ENCODE measurements around the gene RTN1. TPM values are rescaled to one million over a fixed set of nuclear protein-coding genes. Genes with fewer than 3 reads are reported as not detected.

RTN1 gene
- total RNA-seq, 1 experiment from 2014 or later: 0.49 TPM

DNA sequence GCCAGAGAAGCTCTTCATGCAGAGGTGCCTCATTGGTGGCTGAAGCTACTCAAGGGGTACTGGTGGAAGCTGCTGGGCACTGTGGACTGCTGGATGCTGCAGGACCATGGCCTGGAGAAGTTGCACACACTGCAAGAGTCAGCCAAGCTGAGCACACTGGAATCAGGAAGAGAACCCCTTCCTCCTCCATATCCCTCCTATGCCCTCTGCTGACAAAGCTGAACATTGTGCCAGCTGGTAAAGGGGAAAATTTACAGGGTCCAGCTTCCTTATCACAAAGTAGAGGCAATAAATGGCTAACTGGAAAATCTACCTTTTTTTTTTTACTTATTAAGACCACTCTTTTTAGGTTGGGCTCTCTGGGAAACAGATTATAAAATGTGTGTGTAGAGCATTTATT lies 300.5 kb downstream of the RTN1 start:
- Histone ChIP-seq H3K9me3 (replicated peaks) (no peaks in the 10 kb centered on the region), H3K27me3 (no peaks in the 10 kb centered on the region), H3K27ac (no peak overlapping the region), H3K4me3 (no peak overlapping the region), H3K36me3 (no peaks in the 10 kb centered on the region), H3K4me1 (no peaks in the 10 kb centered on the region)
- DNase-seq: no peak

DNA sequence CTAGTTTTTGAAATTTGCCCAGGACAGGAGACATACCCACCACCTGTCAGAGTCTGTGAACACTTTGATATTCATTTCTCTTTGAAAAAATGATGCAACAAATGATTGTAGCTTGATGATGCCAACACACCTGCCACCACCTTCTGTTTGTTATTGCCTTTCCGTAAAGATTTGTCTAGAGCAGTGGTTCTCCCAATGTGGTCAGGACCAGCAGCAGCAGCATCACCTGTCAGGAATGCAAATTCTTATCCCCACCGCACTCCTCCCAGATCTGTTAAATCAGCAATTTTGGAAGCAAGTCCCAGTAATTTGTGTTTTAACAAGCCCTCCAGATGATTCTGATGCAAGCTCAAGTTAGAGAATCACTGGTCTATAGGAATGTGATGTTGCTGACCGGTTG lies 303.9 kb downstream of the RTN1 start:
- H3K4me3 ChIP-seq: no peak overlapping the region
- no peaks in the 10 kb centered on the region for H3K9me3 ChIP-seq (replicated peaks)

DNA sequence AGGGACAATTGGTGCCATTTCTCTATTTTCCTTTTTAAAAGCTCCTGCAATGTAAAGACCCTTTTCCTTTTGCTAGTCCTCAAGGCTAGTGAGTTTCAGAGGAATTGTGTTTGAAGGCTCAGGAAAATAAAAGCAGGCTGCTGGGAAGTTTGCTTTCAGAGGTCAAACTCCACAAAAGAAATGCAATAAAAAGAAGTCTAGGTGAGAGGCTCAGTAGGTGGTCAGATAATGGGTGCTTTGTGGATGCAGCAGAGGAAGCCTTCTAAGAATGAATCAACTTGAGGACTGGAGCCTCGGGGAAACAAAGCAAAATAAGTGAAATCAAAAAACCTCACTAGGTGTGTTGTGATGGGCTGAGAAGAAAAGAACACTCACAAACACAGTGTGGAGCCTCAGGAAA lies 304.3 kb downstream of the RTN1 start:
- H3K4me3 ChIP-seq: no peak overlapping the region
- no peaks in the 10 kb centered on the region for H3K4me1 ChIP-seq
- no peaks in the 10 kb centered on the region for H3K36me3 ChIP-seq
- DNase-seq: no peak
- H3K27ac ChIP-seq: no peak overlapping the region
- no peaks in the 10 kb centered on the region; the same call in 1 of the 2 replicates for H3K27me3 ChIP-seq
- no peaks in the 10 kb centered on the region for H3K9me3 ChIP-seq (replicated peaks)

More for the DNA sequence above, 303.9 kb downstream of the RTN1 start:
- no peak for DNase-seq
- Histone ChIP-seq H3K36me3 (no peaks in the 10 kb centered on the region), H3K27me3 (no peaks in the 10 kb centered on the region; the same call in 1 of the 2 replicates), H3K4me1 (no peaks in the 10 kb centered on the region), H3K27ac (no peak overlapping the region)

DNA sequence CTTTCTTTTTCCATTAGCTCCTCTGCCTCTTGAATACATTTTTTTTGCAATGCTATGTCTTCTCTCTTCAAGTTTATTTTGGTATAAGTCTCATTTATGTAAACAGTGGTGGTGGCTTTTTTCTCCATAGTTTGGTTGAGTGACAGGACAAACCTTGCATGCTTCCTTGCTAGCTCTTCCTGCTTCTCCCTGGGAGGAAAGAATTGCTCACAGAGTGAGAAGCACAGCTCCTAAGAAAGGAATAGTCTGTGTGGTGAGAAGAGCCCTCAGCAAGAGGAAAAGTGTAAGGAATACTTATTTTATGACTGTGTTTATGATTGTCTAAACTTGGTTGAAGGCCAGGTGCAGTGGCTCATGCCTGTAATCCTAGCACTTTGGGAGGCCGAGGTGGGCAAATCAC lies 305.5 kb downstream of the RTN1 start:
- no peak for DNase-seq

DNA sequence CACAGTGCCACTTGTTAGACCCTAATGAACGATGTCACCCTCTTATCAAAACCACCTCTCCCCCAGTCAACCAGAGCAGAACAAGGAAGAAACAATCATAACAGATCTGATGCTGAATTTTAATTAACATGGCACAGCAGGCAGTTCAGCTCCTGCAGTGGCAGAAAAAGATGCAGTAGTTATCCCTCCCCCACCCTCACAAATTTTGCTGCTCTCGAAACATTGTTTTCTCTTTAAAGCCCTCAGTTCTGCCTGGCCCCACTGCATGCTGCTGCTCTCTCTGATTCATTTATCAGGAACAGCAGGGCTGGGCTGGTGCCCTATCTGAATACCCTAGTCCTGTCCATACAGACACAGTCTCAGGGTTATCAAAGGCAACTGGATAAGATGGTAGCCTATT lies 306.2 kb downstream of the RTN1 start:
- no peak for DNase-seq
- Histone ChIP-seq H3K9me3 (replicated peaks) (no peaks in the 10 kb centered on the region), H3K27me3 (no peaks in the 10 kb centered on the region; the same call in 1 of the 2 replicates), H3K4me1 (no peaks in the 10 kb centered on the region), H3K36me3 (no peaks in the 10 kb centered on the region), H3K27ac (no peak overlapping the region), H3K4me3 (no peak overlapping the region)

More for the DNA sequence above, 305.5 kb downstream of the RTN1 start:
- H3K27ac ChIP-seq: no peak overlapping the region
- no peak overlapping the region for H3K4me3 ChIP-seq
- H3K4me1 ChIP-seq: no peaks in the 10 kb centered on the region
- H3K27me3 ChIP-seq: no peaks in the 10 kb centered on the region; the same call in 1 of the 2 replicates
- no peaks in the 10 kb centered on the region for H3K36me3 ChIP-seq
- H3K9me3 ChIP-seq (replicated peaks): no peaks in the 10 kb centered on the region

DNA sequence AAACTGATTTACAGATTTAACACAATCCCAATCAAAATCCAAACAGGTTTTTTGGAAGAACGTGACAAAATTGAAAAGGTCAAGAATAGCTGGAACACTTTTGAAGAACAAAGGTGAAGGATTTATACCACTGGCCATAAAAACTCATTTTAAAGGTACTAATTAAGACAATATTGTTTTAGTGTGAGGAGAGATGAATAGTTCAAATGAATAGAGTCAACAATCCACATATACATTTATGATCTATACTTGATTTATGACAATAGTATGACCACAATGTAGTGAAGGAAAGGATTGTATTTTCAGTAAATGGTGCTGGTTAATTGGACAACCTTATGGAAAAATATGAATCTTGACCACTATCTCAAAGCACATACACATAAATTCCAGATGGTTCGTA lies 323.3 kb downstream of the RTN1 start:
- H3K27ac ChIP-seq: no peak overlapping the region
- H3K27me3 ChIP-seq: no peaks in the 10 kb centered on the region
- no peak overlapping the region for H3K4me3 ChIP-seq
- DNase-seq: no peak
- H3K36me3 ChIP-seq: no peaks in the 10 kb centered on the region
- no peaks in the 10 kb centered on the region for H3K9me3 ChIP-seq (replicated peaks)
- no peaks in the 10 kb centered on the region for H3K4me1 ChIP-seq

Other genes with a start within 250 kb of the RTN1 start
- gene LRRC9, start 49.4 kb upstream of the RTN1 start, total RNA-seq (2014; rRNA removed; shearing (Covaris generic)): not detected in 2 replicates
- gene PCNX4, start 221.1 kb upstream of the RTN1 start, total RNA-seq (2014; rRNA removed; shearing (Covaris generic)): 64.9 and 66.2 TPM in 2 replicates

Data from SJCRH30 (cell line).